ENCODE measurements around the gene DTNB.

DNA sequence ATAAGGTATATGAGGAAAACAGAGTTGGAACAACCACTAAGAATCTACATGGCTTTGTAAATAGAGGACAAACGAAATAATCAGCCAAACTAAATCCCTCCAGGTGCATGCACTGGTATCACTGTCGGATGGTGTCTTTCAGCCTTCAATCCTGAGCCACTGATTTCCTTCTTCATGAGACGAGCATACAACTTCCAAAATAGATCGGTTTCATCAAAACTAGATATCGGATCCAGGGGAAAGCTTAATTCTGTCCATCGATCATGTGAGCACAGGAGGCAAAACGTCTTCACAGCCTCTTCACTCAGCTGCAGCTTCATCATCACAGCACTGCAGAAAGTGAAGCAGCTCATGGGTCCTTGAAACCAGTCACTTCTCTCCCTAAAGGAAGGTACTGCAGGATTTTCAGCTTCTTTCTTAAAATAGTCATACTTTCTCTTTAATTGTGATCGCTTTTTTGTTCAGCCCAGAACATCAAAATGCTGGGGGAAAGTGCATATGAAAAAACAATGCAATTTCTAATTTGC is 80.5 kb downstream of the DTNB start:
- TF ChIP-seq, protein P1, sequence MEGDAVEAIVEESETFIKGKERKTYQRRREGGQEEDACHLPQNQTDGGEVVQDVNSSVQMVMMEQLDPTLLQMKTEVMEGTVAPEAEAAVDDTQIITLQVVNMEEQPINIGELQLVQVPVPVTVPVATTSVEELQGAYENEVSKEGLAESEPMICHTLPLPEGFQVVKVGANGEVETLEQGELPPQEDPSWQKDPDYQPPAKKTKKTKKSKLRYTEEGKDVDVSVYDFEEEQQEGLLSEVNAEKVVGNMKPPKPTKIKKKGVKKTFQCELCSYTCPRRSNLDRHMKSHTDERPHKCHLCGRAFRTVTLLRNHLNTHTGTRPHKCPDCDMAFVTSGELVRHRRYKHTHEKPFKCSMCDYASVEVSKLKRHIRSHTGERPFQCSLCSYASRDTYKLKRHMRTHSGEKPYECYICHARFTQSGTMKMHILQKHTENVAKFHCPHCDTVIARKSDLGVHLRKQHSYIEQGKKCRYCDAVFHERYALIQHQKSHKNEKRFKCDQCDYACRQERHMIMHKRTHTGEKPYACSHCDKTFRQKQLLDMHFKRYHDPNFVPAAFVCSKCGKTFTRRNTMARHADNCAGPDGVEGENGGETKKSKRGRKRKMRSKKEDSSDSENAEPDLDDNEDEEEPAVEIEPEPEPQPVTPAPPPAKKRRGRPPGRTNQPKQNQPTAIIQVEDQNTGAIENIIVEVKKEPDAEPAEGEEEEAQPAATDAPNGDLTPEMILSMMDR (IDR thresholded peaks at IDR 0.05; ENCODE audit: insufficient read depth, low read length, poor library complexity, severe bottlenecking): no peak
- TF ChIP-seq EZH2phosphoT487 (conservative IDR thresholded peaks at IDR 0.05; ENCODE audit: low read length): no peak
